CD4-positive, alpha-beta T cell treated with Interleukin-17A for 4 hours (primary cell): ENCODE data around the gene UMAD1.
"Not testable (repeated sequence)": the region's sequence is repeated elsewhere in the genome, so short reads cannot be mapped to it uniquely, and the experiment has no call there.

ENCODE experiments used
- DNase-seq: peaks from one replicate; pipeline ENCODE4 v3.0.0-alpha.2; 2020; ENCODE audit warnings: mixed read lengths

Gene UMAD1

DNA sequence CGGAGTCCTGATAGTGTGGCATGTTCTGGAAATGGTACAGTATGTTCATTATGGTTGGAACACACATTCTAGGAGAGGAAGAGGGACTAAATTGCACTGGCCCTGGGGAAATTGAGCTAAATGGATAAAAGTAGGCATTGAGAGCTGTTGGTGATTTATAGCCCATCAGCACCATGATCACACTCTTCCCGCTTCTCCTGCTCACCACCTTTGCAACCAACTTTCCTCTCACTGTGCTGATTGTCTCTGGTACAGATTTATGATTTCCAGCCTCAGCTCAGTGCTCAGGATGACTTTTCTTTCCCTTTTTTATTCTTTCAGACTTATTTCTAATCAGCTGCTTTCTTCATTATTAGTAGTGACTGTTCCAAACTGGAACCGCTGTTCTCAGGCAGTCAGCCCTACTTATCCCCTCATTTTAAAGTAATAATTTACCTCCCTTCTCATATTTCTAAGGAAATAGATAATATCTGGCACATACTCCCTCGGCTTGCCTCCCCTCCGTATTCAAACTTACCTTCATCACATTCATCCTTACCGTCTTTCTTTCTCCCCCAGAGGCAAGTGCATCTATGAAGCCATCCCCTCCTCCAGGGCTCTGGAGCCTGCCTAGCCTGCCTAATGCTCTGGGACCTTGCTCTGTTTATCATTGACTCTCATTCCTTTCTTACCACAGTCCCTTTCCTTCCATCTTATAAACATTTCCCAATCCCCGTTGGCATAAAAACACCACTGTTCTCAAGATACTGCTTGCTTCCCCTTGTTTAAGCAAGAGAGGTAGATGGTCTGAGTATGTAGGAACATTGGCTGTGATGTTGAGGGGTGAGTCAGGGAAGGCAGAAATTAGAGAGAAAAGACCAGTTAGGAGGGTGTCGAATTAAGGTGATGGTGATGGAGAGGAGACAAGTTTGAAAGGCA lies 129.4 kb downstream of the UMAD1 start:
- DNase-seq: no peak

GRCh38 chr7:7771452-7771851 lies 130.9 kb downstream of the UMAD1 start:
- no peak for DNase-seq

DNA sequence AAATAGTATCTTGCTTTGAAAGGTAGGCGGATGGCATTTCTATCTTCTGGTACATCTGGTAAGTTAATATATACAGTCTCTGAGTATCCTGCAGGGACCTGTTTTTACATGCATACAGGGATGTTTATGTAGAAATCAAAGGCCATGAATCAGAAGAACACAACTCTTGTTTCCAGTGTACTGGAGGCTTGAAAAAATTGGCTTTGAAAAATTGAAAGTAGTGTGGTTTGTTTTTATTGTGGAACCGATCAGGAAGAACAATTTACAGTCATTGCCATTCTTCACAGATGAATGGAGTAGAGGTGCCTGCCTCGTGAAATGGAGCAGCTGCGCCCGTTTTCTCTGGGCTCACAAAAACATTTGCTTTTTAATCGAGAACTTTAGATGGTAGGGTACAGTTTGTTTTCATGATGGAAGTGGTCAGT lies 131.9 kb downstream of the UMAD1 start:
- DNase-seq: no peak

DNA sequence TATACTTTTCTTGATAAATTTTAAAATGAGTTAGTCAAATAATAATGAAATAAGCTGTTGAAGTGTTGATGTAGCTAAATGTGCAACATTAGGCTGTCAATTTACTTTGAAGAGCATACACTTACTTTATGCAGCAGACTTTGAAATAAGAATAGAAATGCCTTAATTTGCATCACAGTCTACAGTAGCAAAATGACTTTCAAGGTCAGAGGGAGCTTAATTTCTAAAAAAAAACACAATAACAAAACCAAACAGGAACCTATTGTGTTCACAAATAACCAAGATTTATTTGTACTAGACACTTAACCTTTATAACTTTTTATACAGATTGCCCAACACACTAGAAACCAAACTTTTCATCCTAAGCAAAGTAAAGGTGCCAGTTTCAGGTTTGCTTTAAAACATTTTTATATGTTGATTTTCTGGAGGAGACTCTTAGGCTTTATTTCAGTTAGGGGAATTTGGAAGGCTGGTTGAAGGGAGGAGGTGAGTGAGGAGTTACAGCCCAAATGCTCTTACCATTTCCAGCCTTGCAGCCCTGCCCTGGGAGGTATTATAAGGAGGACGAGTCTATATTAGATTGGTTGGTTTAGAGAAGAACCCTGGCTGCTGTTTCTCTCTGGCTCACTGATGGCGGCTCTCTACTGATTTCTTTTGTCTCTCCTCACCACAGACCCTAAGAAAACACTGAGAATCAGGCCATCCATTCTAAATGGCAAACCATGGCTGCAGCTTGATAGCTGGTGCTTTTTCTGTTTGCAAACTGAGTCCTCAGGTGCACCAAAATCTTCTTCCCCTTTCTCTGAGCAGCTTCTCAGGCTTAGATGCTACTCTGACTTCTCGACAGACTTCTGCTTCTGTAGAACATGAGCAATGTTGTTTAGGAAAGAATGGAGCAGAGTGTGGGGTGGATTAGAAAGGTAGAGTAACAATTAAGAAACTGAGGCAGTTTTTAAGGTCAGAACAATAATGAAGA lies 133.1 kb downstream of the UMAD1 start:
- no peak for DNase-seq

DNA sequence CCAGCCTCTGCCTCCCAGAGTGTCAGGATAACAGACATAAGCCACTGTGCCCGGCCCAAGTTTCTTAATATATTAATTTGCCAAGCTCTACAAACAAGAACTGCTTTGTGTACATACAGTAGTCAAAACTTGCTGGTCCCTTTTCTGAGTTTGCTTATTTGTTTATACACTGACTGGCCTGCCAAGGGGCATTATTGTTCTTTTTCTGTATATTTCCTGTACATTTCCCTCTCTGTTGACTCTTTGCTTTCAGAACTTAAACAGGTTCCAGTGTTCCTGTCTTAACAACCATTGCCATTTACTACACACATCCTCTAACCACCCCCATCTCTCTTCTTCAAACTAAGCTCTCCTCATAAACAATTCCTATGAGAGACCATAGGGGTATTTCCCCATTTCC lies 139.3 kb downstream of the UMAD1 start:
- DNase-seq: no peak

DNA sequence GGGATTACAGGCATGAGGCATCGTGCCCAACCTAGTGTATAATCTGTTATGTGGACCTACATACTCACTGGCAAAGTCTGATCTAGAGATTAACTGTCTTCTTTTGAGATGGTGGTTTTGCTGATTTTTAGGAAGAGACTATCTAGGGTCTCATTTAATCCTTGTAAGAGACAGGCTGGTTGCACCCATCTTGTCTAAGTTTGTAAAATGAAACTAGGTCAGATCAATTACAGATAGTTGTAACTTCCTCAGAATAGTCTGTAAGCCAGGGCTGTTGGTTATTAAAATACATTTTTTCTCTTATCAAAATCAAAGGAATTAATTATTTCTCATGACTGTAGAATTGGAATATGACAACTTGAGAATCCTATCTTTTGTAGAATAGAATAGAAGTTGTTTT lies 142.4 kb downstream of the UMAD1 start:
- DNase-seq: no peak

GRCh38 chr7:7785344-7785973 lies 144.9 kb downstream of the UMAD1 start:
- DNase-seq: no peak

- DNase-seq: no peak
These were observed 146.0 kb downstream of the UMAD1 start for GRCh38 chr7:7786595-7786994.

DNA sequence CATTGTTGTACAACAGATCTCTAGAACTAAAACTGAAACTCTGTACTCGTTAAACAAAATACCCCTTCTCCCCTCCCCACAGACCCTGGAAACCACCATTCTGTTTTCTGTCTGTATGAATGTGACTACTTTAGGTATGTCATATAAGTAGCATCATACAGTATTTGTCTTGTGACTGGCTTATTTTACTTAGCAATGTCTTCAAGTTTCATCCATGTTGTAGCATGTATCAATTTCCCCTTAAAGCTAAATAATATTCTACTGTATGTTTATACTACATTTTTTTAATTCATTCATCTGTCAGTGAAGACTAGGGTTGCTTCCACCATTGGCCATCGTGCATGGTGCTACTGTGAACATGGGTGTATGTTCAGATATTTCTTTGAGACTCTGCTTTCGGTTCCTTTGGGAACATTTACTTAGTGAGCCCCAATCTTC lies 149.0 kb downstream of the UMAD1 start:
- DNase-seq: no peak

- DNase-seq: no peak
These were observed 149.6 kb downstream of the UMAD1 start for GRCh38 chr7:7790041-7790741.

GRCh38 chr7:7791523-7791922 lies 151.0 kb downstream of the UMAD1 start:
- DNase-seq: no peak

DNA sequence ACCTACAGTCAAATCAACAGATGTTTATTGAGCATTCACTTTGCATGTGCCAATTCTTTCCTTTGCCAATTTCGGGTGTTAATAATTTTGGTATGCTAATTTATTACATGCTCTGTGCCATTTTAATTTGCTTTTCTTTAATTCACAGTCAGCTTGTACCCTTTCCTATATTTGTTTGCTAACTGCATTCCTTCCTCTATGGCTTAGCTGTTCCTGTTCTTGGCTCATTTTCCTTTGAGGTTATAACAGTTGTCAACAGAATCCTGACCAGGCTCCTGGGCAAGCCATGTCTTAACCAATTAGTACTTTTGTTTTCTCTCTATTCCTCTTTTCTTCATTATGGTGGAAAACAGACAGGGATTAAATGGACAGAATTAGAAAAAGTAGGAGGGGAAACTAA lies 151.5 kb downstream of the UMAD1 start:
- no peak for DNase-seq

GRCh38 chr7:7793249-7793648 lies 152.7 kb downstream of the UMAD1 start:
- no peak for DNase-seq

DNA sequence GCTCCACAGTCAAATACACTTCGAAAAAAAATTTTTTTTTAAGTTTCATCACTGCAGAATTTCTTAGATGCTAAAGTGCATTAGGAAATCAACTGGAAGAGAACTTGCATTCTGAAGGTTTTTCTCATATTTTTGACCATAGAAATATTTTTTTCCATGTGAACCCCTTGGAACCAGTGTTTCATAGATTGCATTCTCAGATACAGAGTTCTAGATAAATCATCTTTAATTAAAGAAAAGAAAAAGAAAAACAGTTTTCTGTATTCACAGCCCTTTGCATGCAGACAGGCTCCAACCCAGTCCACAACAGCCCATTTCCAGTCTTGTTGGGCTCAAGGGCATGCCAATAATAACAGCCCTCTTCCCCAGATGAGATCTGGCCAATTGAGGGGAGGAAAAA lies 153.4 kb downstream of the UMAD1 start:
- DNase-seq: no peak

DNA sequence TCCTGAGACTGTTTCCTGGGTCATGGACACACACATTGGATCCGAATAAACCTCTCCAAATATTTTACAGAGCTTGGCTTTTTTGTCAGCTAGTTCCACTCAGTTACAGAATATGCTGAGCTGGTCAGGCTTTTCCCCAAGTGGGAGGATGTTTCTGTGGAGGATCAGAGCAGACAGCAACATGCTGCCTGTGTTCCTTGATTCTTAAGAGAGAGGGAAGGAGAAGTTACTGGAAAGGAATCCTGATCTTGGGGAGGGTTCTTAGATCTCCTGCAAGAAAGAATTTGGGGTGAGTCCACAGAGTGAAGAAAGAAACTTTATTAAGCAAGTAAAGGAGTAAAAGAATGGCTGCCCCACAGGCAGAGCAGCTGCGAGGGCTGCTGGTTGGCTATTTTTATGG lies 154.7 kb downstream of the UMAD1 start:
- no peak for DNase-seq

DNA sequence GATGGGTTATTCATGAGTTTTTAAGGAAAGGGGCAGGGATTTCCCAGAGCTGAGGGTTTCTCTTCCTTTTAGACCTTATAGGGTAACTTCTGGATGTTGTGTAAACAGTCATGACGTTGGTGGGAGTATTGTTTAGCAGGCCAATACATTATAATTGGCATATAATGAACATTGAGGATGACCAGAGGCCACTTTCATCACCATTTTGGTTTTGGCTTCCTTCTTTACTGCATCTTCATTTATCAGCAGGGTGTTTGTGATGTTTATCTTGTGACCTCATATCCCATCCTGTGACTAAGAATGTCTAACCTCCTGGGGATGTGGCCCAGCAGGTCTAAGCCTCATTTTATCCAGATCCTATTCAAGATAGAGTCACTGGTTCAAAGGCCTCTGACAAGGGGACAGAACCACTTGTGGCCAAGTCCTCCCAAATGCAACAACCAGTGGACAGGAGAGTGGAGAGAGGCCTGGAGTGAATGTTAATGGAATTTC lies 155.1 kb downstream of the UMAD1 start:
- no peak for DNase-seq

GRCh38 chr7:7798510-7798909 lies 158.0 kb downstream of the UMAD1 start:
- no peak for DNase-seq

- DNase-seq: no peak
These were observed 158.6 kb downstream of the UMAD1 start for GRCh38 chr7:7799138-7799537.

DNA sequence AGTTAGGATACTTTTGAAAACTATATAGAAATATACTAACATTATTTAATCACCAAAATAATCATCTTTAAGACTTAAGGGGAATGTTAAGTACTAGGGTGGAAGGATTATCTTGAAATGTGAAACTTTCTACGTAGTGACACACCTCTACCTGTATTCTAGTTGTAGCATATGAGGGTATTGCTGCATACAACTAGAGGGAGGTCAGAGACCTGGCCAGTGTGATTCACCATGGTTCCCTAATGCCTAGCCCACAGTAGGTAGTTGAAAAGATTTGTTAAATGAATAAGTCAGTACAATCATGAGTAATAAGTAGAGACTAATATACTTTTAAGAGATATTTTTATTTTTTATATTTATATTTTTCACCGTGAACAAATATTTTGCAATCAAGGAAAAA lies 162.0 kb downstream of the UMAD1 start:
- DNase-seq: no peak

GRCh38 chr7:7803715-7804178 lies 163.2 kb downstream of the UMAD1 start:
- no peak for DNase-seq

GRCh38 chr7:7804822-7805221 lies 164.3 kb downstream of the UMAD1 start:
- not testable (repeated sequence) for DNase-seq

DNA sequence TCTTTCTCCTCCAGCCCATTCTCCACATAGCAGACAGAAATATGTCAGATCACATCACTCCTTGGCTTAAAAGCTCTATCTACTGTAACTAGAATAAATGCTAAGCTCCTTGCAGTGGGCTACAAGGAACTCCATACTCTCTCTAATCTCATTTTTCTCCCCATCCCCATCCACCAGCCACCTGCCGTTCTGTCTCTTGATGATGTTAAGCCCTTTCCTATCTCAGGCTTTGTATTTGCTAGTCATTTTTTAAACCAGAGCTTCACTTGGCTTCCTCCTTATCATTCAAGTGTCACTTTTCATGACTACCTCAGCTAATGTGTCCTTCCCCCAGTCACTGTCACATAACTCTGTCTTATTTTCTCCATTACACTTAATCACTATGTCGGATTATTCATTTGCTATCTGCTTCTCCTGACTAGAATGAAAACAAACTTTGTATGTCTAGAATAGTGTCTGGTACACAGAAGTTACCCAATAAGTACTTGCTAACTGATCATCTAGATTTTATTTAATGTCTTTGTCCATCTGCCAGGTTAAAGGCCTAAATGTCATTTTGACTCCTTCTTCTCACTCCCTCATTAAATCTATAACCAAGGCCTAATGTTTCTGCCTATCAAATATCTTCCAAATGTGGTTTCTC lies 165.1 kb downstream of the UMAD1 start:
- DNase-seq: no peak
